HPDE6-E6E7 (cell line): ENCODE results near the gene CITED1.
A peak's percentile ranks its signal among the peaks of the same experiment; 100 is the strongest.

ENCODE experiments used
- DNase-seq: peaks from one replicate; pipeline ENCODE4 v3.0.0; 2011; ENCODE audit warnings: missing footprints; ENCODE audit errors: extremely low spot score

Gene CITED1

GRCh38 chrX:72308566-72309296 lies 3.0 kb upstream of the CITED1 start:
- DNase-seq = peak; percentile 45

GRCh38 chrX:72308209-72308565 lies 2.5 kb upstream of the CITED1 start:
- DNase-seq = no peak

GRCh38 chrX:72307646-72308051 lies 1.9 kb upstream of the CITED1 start:
- DNase-seq = no peak

- DNase-seq = no peak
Measured at GRCh38 chrX:72306851-72307645, 1.3 kb upstream of the CITED1 start.

GRCh38 chrX:72306085-72306801 lies 529 bp upstream of the CITED1 start:
- no peak for DNase-seq

GRCh38 chrX:72304877-72305276 lies 837 bp downstream of the CITED1 start:
- no peak for DNase-seq

GRCh38 chrX:72301781-72302180 lies 3.9 kb downstream of the CITED1 start:
- no peak for DNase-seq

GRCh38 chrX:72299891-72300630 lies 5.7 kb downstream of the CITED1 start:
- no peak for DNase-seq

- DNase-seq = no peak
Measured at GRCh38 chrX:72297953-72298730, 7.6 kb downstream of the CITED1 start.

GRCh38 chrX:72296991-72297390 lies 8.7 kb downstream of the CITED1 start:
- no peak for DNase-seq

- no peak for DNase-seq
Measured at GRCh38 chrX:72295745-72296144, 10.0 kb downstream of the CITED1 start.

GRCh38 chrX:72294497-72294896 lies 11.2 kb downstream of the CITED1 start:
- no peak for DNase-seq

- no peak for DNase-seq
Measured at GRCh38 chrX:72282302-72282701, 23.4 kb downstream of the CITED1 start.

- no peak for DNase-seq
Measured at GRCh38 chrX:72280321-72280845, 25.3 kb downstream of the CITED1 start.

GRCh38 chrX:72276478-72276953 lies 29.2 kb downstream of the CITED1 start:
- no peak for DNase-seq

GRCh38 chrX:72274526-72274925 lies 31.2 kb downstream of the CITED1 start:
- no peak for DNase-seq

GRCh38 chrX:72273718-72274117 lies 32.0 kb downstream of the CITED1 start:
- DNase-seq = no peak

- peak; percentile 61 for DNase-seq
Measured at GRCh38 chrX:72272868-72273267, 32.8 kb downstream of the CITED1 start.

GRCh38 chrX:72271812-72272211 lies 33.9 kb downstream of the CITED1 start:
- no peak for DNase-seq

- no peak for DNase-seq
Measured at GRCh38 chrX:72271091-72271788, 34.5 kb downstream of the CITED1 start.
